Stimulated activated CD4-positive, alpha-beta T cell treated with anti-CD3 and anti-CD28 coated beads, TNF-alpha, amount 100 ng/mL, for 4 hours (primary cell): ENCODE measurements around the gene AMH.

ENCODE experiments used
- DNase-seq, 3 experiments: peaks; one replicate each; pipeline ENCODE4 v3.0.0-alpha.2; 2020; ENCODE audit warnings: low read depth in 3 of 3

AMH gene

GRCh38 chr19:2235381-2236063 lies 13.6 kb upstream of the AMH start:
- DNase-seq: no peak

GRCh38 chr19:2236064-2236313 lies 13.1 kb upstream of the AMH start:
- DNase-seq: no peak

GRCh38 chr19:2236314-2237050 lies 12.6 kb upstream of the AMH start, which contains the start of the genes PLEKHJ1 and SF3A2:
PLEKHJ1 (minus strand) TSS chr19:2236329; CDS start chr19:2236248, 81 bp downstream.
SF3A2 (plus strand) TSS chr19:2236824; CDS start chr19:2243419, 6,595 bp downstream.
- DNase-seq: peak; percentile 98

- DNase-seq: no peak
Measured at GRCh38 chr19:2237051-2237868, 11.9 kb upstream of the AMH start.

GRCh38 chr19:2237869-2238153 lies 11.3 kb upstream of the AMH start:
- DNase-seq: no peak

- DNase-seq: no peak
Measured at GRCh38 chr19:2239173-2239572, 9.9 kb upstream of the AMH start.

GRCh38 chr19:2239771-2240770 lies 9.1 kb upstream of the AMH start:
- no peak for DNase-seq

GRCh38 chr19:2240881-2241760 lies 8.0 kb upstream of the AMH start:
- DNase-seq: no peak

- DNase-seq: no peak
Measured at GRCh38 chr19:2242092-2242537, 7.0 kb upstream of the AMH start.

GRCh38 chr19:2242816-2243215 lies 6.3 kb upstream of the AMH start:
- no peak for DNase-seq

GRCh38 chr19:2243274-2244124 lies 5.6 kb upstream of the AMH start:
- DNase-seq: no peak

- no peak for DNase-seq
Measured at GRCh38 chr19:2244125-2244411, 5.1 kb upstream of the AMH start.

- no peak for DNase-seq
Measured at GRCh38 chr19:2244486-2244885, 4.6 kb upstream of the AMH start.

GRCh38 chr19:2245273-2245672 lies 3.9 kb upstream of the AMH start:
- DNase-seq: no peak

GRCh38 chr19:2246014-2246620 lies 3.0 kb upstream of the AMH start:
- no peak for DNase-seq

GRCh38 chr19:2246801-2247361 lies 2.2 kb upstream of the AMH start:
- no peak for DNase-seq

GRCh38 chr19:2247433-2248101 lies 1.6 kb upstream of the AMH start:
- no peak for DNase-seq
